DOHH2 (cell line): Measurements from ENCODE around the gene SOBP.

Source experiments
- EZH2phosphoT487 ChIP-seq: fragments of 200-600 bp; sonication (generic); IDR thresholded peaks from 2 replicates; pipeline ENCODE4 v1.6.1; 2017; ENCODE audit warnings: borderline replicate concordance, mild to moderate bottlenecking, antibody characterized with exemption, low read length, moderate library complexity, mixed read lengths
- TF ChIP-seq, protein P1 (sequence below): fragments of 200-600 bp; sonication (generic); IDR thresholded peaks from one replicate; pipeline ENCODE4 v1.5.1; 2014; ENCODE audit warnings: antibody characterized with exemption, mild to moderate bottlenecking, low read depth, low read length; ENCODE audit not compliant: poor library complexity, severe bottlenecking

DNA sequence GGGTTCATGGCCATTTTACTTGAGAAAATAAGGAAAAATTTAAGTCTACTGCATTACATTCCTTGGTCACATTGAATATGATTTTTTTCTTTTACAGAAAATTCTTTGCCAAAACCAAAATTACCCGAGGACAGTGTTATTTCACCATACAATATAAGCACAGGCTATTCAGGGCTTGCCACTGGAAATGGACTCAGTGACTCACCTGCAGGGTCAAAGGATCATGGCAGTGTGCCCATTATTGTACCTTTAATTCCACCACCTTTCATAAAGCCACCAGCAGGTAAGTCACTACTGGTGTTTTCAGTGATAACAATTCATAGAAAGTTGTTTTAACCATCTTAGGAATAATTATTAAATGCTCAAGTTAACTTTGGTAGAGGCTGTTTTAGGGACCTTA, 16.2 kb downstream of the SOBP start:
- TF ChIP-seq, protein P1, sequence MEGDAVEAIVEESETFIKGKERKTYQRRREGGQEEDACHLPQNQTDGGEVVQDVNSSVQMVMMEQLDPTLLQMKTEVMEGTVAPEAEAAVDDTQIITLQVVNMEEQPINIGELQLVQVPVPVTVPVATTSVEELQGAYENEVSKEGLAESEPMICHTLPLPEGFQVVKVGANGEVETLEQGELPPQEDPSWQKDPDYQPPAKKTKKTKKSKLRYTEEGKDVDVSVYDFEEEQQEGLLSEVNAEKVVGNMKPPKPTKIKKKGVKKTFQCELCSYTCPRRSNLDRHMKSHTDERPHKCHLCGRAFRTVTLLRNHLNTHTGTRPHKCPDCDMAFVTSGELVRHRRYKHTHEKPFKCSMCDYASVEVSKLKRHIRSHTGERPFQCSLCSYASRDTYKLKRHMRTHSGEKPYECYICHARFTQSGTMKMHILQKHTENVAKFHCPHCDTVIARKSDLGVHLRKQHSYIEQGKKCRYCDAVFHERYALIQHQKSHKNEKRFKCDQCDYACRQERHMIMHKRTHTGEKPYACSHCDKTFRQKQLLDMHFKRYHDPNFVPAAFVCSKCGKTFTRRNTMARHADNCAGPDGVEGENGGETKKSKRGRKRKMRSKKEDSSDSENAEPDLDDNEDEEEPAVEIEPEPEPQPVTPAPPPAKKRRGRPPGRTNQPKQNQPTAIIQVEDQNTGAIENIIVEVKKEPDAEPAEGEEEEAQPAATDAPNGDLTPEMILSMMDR: no peak
- TF ChIP-seq EZH2phosphoT487: no peak
